ENCODE data around the gene PNN. TPM values are rescaled to one million over a fixed set of nuclear protein-coding genes. Genes with fewer than 3 reads are reported as not detected.

Gene PNN
- total and polyA plus RNA-seq, 9 of the 15 experiments (the other 6 are each of a cell fraction or from before 2014, with no cell fraction given), result 30.2 to 188 (median 69.7) TPM

DNA sequence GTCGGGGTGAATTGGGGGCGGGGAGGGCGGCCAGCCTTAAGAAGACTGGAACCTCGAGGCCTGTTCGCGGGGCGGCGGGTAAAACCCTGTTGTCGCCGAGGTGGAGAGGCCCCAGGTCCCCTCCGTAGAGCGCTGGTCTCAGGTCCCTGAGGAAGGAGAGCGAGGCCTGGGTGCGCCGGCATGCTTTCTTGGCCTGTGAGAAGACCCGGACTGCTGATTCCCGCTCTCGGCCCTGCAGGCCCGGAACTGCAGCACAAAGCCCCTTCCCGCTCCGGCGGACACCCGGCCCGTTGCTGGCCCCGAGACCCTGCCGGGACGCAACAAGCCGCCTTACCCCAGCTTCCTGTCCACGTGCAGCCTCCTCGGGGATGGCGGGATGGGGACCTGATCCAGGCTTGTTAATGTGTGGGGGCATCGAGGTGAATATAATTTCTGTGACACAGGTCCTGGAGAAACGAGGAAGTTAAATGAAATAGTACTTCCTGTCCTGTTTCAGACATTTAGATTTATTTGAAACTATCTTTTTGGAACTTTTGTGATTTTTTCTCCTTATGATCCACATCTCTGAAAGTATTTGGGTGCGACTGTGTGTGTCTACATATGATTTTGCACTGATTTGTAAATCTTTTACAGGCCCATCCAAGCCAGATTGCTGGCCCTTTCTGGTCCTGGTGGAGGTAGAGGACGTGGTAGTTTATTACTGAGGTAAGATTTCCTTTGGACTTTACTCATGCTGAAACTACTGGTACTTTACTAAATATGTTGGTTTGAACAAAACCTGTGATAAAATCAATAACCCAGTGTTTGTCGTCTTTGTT, 600 bp downstream of the PNN start (continued):
- no peak for TF ChIP-seq NR1H2 (CRISPR knock-in tag; IDR thresholded peaks at IDR 0.05)
- TF ChIP-seq RBM22 (IDR thresholded peaks at IDR 0.05; ENCODE audit: low read depth, low read length, poor library complexity, severe bottlenecking), result no peak
- TF ChIP-seq HDAC3 (IDR thresholded peaks at IDR 0.05; ENCODE audit: borderline replicate concordance, partially characterized antibody), result no peak
- 0 out of 2 replicates have a peak, but pooled peaks have one; percentile 41 for TF ChIP-seq NFRKB (IDR thresholded peaks at IDR 0.05; ENCODE audit: low read depth)
- TF ChIP-seq HMG20B (CRISPR knock-in tag; IDR thresholded peaks at IDR 0.05), result no peak
- TF ChIP-seq, protein P1, sequence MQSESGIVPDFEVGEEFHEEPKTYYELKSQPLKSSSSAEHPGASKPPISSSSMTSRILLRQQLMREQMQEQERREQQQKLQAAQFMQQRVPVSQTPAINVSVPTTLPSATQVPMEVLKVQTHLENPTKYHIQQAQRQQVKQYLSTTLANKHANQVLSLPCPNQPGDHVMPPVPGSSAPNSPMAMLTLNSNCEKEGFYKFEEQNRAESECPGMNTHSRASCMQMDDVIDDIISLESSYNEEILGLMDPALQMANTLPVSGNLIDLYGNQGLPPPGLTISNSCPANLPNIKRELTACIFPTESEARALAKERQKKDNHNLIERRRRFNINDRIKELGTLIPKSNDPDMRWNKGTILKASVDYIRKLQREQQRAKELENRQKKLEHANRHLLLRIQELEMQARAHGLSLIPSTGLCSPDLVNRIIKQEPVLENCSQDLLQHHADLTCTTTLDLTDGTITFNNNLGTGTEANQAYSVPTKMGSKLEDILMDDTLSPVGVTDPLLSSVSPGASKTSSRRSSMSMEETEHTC (IDR thresholded peaks at IDR 0.05), result no peak
- TF ChIP-seq ZFX (CRISPR knock-in tag; IDR thresholded peaks at IDR 0.05), result peak; percentile 83
- TF ChIP-seq CTCFL (IDR thresholded peaks at IDR 0.05; ENCODE audit: borderline replicate concordance, insufficient read depth, low read depth, low read length, poor library complexity, severe bottlenecking), result no peak
- TF ChIP-seq KDM1A (IDR thresholded peaks at IDR 0.05), result peak; percentile 78 to 83; a peak in 3 of 4 replicates
- TF ChIP-seq ZNF398 (CRISPR knock-in tag; IDR thresholded peaks at IDR 0.05), result no peak
- TF ChIP-seq MTA2 (IDR thresholded peaks at IDR 0.05; ENCODE audit: low read depth), result no peak
- TF ChIP-seq MYNN (IDR thresholded peaks at IDR 0.05), result no peak
- no peak for TF ChIP-seq MYNN (CRISPR knock-in tag; IDR thresholded peaks at IDR 0.05)
- TF ChIP-seq MTA1 (IDR thresholded peaks at IDR 0.05; ENCODE audit: borderline replicate concordance), result no peak
- TF ChIP-seq CEBPB (tag; IDR thresholded peaks at IDR 0.05), result no peak
- no peak for TF ChIP-seq HMGXB4 (CRISPR knock-in tag; IDR thresholded peaks at IDR 0.05)
- TF ChIP-seq FOXP1 (CRISPR knock-in tag; IDR thresholded peaks at IDR 0.05), result 0 out of 2 replicates have a peak, but pooled peaks have one; percentile 53
- TF ChIP-seq HNRNPUL1 (IDR thresholded peaks at IDR 0.05; ENCODE audit: low read length), result no peak
- peak; percentile 17; the same call in 1 of the 2 replicates for TF ChIP-seq RB1 (IDR thresholded peaks at IDR 0.05; ENCODE audit: low read depth)
- no peak for TF ChIP-seq CBX3 (IDR thresholded peaks at IDR 0.05; ENCODE audit: borderline replicate concordance in 1 of 2, low read length in 2 of 2)
- TF ChIP-seq MXD1 (CRISPR knock-in tag; IDR thresholded peaks at IDR 0.05; ENCODE audit: borderline replicate concordance, poor library complexity, severe bottlenecking), result no peak

Measured in K562 (cell line).